AG09309 (cell line): ENCODE data around the gene PLA2G5.

Source experiments
- DNase-seq: peaks from one replicate; pipeline ENCODE4 v3.0.0-alpha.2; 2010; ENCODE audit warnings: low read depth
- H3K4me3 ChIP-seq: 2 replicates; pipeline ENCODE4 v1.5.1; 2011; ENCODE audit warnings: mild to moderate bottlenecking, low read depth, low read length, moderate library complexity; ENCODE audit not compliant: control insufficient read depth
- TF ChIP-seq, protein P1 (sequence below): IDR thresholded peaks from 2 replicates; pipeline ENCODE4 v1.5.1; 2011; ENCODE audit warnings: mild to moderate bottlenecking, low read depth, low read length, inconsistent platforms; ENCODE audit not compliant: insufficient read depth, control insufficient read depth; ENCODE audit errors: missing control alignments

The PLA2G5 gene

DNA sequence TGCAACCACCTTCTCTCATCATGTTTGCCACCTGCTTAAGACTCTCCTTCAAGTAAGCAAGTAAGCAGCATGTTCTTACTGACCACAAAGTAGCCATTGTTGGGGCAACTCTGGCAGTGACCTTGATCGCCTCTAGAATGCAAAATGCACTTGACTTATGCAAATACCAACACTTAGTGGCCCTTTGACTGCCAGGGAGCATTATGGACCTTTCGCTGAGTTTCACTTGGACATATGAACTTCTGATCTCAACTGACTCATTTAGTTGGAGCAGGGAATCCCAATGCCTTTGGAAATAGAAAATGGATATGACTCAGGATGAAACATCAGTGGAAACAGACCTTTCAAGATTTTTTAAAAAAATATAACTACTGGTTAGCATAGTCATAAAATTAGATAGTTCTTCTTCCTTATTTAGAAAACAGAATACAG is 6.1 kb upstream of the PLA2G5 start:
- H3K4me3 ChIP-seq = no peak overlapping the region
- peak; percentile 63 for DNase-seq
- TF ChIP-seq, protein P1, sequence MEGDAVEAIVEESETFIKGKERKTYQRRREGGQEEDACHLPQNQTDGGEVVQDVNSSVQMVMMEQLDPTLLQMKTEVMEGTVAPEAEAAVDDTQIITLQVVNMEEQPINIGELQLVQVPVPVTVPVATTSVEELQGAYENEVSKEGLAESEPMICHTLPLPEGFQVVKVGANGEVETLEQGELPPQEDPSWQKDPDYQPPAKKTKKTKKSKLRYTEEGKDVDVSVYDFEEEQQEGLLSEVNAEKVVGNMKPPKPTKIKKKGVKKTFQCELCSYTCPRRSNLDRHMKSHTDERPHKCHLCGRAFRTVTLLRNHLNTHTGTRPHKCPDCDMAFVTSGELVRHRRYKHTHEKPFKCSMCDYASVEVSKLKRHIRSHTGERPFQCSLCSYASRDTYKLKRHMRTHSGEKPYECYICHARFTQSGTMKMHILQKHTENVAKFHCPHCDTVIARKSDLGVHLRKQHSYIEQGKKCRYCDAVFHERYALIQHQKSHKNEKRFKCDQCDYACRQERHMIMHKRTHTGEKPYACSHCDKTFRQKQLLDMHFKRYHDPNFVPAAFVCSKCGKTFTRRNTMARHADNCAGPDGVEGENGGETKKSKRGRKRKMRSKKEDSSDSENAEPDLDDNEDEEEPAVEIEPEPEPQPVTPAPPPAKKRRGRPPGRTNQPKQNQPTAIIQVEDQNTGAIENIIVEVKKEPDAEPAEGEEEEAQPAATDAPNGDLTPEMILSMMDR = no peak

- no peak for DNase-seq
- TF ChIP-seq, protein P1 = no peak
- no peak overlapping the region for H3K4me3 ChIP-seq
Observed at GRCh38 chr1:20068722-20069121, 1.3 kb upstream of the PLA2G5 start.

DNA sequence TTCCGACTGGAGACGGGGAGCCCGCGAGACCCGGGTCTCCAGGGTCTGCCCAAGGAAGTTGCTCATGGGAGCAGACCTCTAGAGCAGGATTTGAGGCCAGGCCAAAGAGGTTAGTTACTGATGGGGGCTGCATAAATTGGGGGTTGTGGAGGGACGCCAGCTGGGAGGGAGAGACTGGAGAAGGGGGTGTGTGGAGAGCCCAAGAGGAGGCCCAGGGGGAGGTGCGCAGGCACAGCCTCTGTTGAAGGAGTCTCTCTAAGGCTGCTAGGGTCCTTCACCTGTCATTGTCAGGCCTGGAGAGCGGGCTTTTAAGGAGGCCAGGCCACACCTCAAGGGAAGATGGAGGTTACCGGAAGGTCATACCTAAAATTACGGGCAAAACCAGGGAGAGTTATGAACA is 363 bp downstream of the PLA2G5 start:
- no peak for DNase-seq
- H3K4me3 ChIP-seq = no peak overlapping the region
- TF ChIP-seq, protein P1 = no peak

- no peak for DNase-seq
- TF ChIP-seq, protein P1 = no peak
- H3K4me3 ChIP-seq = no peak overlapping the region
Observed at GRCh38 chr1:20071416-20071815, 1.4 kb downstream of the PLA2G5 start.

GRCh38 chr1:20072771-20073170 is 2.8 kb downstream of the PLA2G5 start:
- no peak overlapping the region for H3K4me3 ChIP-seq
- DNase-seq = no peak
- TF ChIP-seq, protein P1 = no peak

DNA sequence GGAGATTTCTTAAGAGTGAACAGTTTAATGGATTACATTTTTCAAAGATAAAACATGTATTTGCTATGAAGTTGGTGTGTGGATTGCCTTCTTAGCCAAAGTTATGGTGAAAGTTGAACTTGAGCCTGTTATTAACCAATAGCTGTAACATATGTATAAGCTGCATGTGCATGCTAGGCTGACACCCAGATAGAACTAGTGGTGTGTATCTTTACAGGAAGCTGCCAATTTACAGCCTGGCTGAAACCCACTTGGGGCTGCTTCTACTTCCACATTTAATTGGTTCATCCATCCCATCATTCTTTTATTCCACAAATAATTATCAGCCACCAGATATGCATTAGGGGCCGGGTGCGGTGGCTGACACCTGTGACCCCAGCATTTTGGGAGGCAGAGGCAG is 3.3 kb downstream of the PLA2G5 start:
- TF ChIP-seq, protein P1 = no peak
- no peak overlapping the region for H3K4me3 ChIP-seq
- DNase-seq = no peak
